ENCODE measurements around the gene GKN2. TPM values are rescaled to one million over a fixed set of nuclear protein-coding genes. Genes with fewer than 3 reads are reported as not detected.

The GKN2 gene
- total and polyA plus RNA-seq, 4 donors = 9.1 TPM; not detected in 3

DNA sequence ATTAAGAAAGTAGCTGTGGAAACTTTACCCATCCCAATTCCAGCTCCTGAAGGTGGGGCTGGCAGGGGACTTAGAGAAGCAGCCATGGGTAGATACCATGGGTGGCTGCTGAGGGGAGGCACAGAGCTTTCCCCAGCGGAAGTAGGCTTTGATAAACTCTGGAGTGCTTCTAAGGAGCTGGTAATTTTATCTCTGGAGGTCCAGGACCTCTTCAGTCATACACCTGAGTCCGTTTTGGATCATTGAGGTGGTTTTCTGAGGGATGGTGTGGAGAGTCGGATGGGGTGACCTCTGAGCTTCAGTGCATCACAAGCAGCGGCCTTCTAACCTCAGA is 44.8 kb downstream of the GKN2 start:
- TF ChIP-seq CTCF (IDR thresholded peaks at IDR 0.05; ENCODE audit: low read depth, low read length, missing input control) = no peak
- TF ChIP-seq GABPA (IDR thresholded peaks at IDR 0.05 in 1 of 2, conservative IDR thresholded peaks at IDR 0.05 in 1 of 2) = no peak
- TF ChIP-seq FOXA2 (IDR thresholded peaks at IDR 0.05) = no peak
- no peak for TF ChIP-seq NR2F2 (IDR thresholded peaks at IDR 0.05)
- no peak for TF ChIP-seq REST (IDR thresholded peaks at IDR 0.05)
- no peak for TF ChIP-seq EGR1 (IDR thresholded peaks at IDR 0.05; ENCODE audit: low read depth in 2 of 2)
- TF ChIP-seq HNF4G (IDR thresholded peaks at IDR 0.05) = no peak
- TF ChIP-seq RAD21 (IDR thresholded peaks at IDR 0.05) = no peak
- no peak for TF ChIP-seq ZBTB33 (IDR thresholded peaks at IDR 0.05)
- H3K36me3 ChIP-seq (ENCODE audit: control insufficient read depth in 4 of 4, insufficient read depth in 3 of 4, low read depth in 1 of 4, low read length in 3 of 4) = no peaks in the 10 kb centered on the region
- no peaks in the 10 kb centered on the region for H3K27me3 ChIP-seq (ENCODE audit: control insufficient read depth in 4 of 4, insufficient read depth in 4 of 4, low read length in 3 of 4)
- H3K4me3 ChIP-seq (ENCODE audit: low read depth in 1 of 3, low read length in 3 of 3) = no peak overlapping the region
- 88% methylated on average over 4 of the region's 4 CpGs for WGBS
- H3K4me1 ChIP-seq (ENCODE audit: control insufficient read depth in 4 of 4, insufficient read depth in 4 of 4, low read length in 3 of 4) = peaks cover 0 to 9% (median 2%) of the 10 kb centered on the region in 4 donors
- H3K27ac ChIP-seq (ENCODE audit: low read depth in 1 of 2, low read length in 2 of 2) = peak overlapping the region in 1 of 2 donors; percentile 26
- H3K9ac ChIP-seq (ENCODE audit: low read depth in 1 of 2, low read length in 2 of 2) = no peak overlapping the region
- H3K9me3 ChIP-seq (ENCODE audit: control insufficient read depth in 4 of 4, low read length in 3 of 4) = no peaks in the 10 kb centered on the region
- DNase-seq (ENCODE audit: low spot score) = no peak

DNA sequence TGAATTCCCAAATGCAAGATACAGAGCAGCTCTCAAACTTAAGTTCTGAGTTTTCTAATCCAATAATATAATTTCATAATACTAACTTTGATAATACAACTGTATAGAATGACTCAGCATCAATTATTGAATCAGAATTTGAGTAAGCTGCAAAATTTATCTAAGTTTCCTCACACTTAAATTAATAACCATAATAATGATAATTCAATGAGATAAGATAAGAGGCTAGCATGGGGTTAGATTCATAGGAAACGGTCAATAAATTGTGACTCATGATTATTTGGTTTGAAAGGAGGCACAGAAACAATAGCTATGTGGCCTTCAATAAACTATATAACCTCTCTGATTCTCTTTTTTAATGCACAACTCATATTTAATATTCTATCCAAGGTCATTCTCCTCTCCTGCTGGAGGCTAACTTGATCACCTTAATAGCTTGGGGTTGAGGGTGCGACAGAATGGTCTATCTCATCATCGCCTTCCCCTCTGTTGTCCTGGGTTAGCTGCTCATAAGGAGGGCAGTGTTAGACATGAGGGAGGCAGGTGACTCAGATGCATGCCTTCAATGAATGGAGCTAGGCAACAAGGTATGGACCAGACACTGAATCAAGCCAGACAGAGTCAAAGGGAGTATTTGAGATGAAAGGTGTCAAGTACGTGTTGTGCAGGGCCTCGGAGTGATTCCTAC is 45.3 kb downstream of the GKN2 start:
- no peak for DNase-seq (ENCODE audit: low spot score)

More for the DNA sequence above, 45.3 kb downstream of the GKN2 start:
- H3K27ac ChIP-seq (ENCODE audit: low read depth in 1 of 2, low read length in 2 of 2) = no peak overlapping the region
- H3K4me3 ChIP-seq (ENCODE audit: low read depth in 1 of 3, low read length in 3 of 3) = no peak overlapping the region
- no peaks in the 10 kb centered on the region for H3K36me3 ChIP-seq (ENCODE audit: control insufficient read depth in 4 of 4, insufficient read depth in 3 of 4, low read depth in 1 of 4, low read length in 3 of 4)
- no peak overlapping the region for H3K9ac ChIP-seq (ENCODE audit: low read depth in 1 of 2, low read length in 2 of 2)
- WGBS = 93% methylated on average over 5 of the region's 5 CpGs
- H3K4me1 ChIP-seq (ENCODE audit: control insufficient read depth in 4 of 4, insufficient read depth in 4 of 4, low read length in 3 of 4) = peaks cover 0 to 9% (median 2%) of the 10 kb centered on the region in 4 donors
- no peaks in the 10 kb centered on the region for H3K27me3 ChIP-seq (ENCODE audit: control insufficient read depth in 4 of 4, insufficient read depth in 4 of 4, low read length in 3 of 4)
- TF ChIP-seq RXRA (IDR thresholded peaks at IDR 0.05) (no peak), TAF1 (conservative IDR thresholded peaks at IDR 0.05) (no peak), NR2F2 (IDR thresholded peaks at IDR 0.05) (no peak), EGR1 (IDR thresholded peaks at IDR 0.05; ENCODE audit: low read depth in 2 of 2) (no peak), HNF4G (IDR thresholded peaks at IDR 0.05) (no peak), RAD21 (IDR thresholded peaks at IDR 0.05) (no peak)
- no peaks in the 10 kb centered on the region for H3K9me3 ChIP-seq (ENCODE audit: control insufficient read depth in 4 of 4, low read length in 3 of 4)
